Sigmoid colon (tissue), 7 donors: ENCODE results near the gene PRPF38A. TPM values are rescaled to one million over a fixed set of nuclear protein-coding genes. Genes with fewer than 3 reads are reported as not detected.

Experiments used
- DNase-seq: peaks from one replicate; pipeline ENCODE4 v3.0.0-alpha.2; 2019
- H3K27ac ChIP-seq, 4 donors: fragments of 200-600 bp; sonication (generic); one replicate each; pipeline ENCODE4 v1.5.1; 2016 to 2019; ENCODE audit warnings: mild to moderate bottlenecking in 1 of 4
- H3K27me3 ChIP-seq, 3 donors: fragments of 200-600 bp; sonication (generic); one replicate each; pipeline ENCODE4 v1.5.1; 2019; ENCODE audit warnings: mild to moderate bottlenecking in 1 of 3
- H3K36me3 ChIP-seq, 4 donors: fragments of 200-600 bp; sonication (generic); one replicate each; pipeline ENCODE4 v1.5.1; 2016 to 2019
- H3K4me1 ChIP-seq, 4 donors: fragments of 200-600 bp; sonication (generic); one replicate each; pipeline ENCODE4 v1.5.1; 2017 to 2019
- H3K4me3 ChIP-seq, 4 donors: fragments of 200-600 bp; sonication (generic); one replicate each; pipeline ENCODE4 v1.5.1; 2017 to 2019; ENCODE audit warnings: mild to moderate bottlenecking in 2 of 4, moderate library complexity in 1 of 4
- H3K9me3 ChIP-seq, 4 donors: fragments of 200-600 bp in 3 of 4; sonication (generic) in 3 of 4; one replicate each; pipeline versions ENCODE4 v1.5.1 to v1.6.1; 2013 to 2019
- EP300 ChIP-seq, 4 donors: sonication (generic); formaldehyde crosslinking; IDR thresholded peaks; one replicate each; pipeline ENCODE4 v1.6.1; 2017; ENCODE audit warnings: antibody characterized with exemption in 4 of 4
- POLR2A ChIP-seq, 2 donors: fragments of 450-650 bp; IDR thresholded peaks; one replicate each; pipeline ENCODE4 v1.6.1; 2016; ENCODE audit warnings: antibody characterized with exemption in 2 of 2, mild to moderate bottlenecking in 2 of 2, moderate library complexity in 2 of 2
- POLR2AphosphoS5 ChIP-seq, 4 donors: sonication (generic); formaldehyde crosslinking; IDR thresholded peaks; one replicate each; pipeline ENCODE4 v1.6.1; 2017; ENCODE audit warnings: antibody characterized with exemption in 4 of 4
- WGBS, 2 donors: extraction: QIAGEN DNeasy Blood & Tissue Kit; methylation state at CpG; one replicate each; pipeline ENCODE4 v1.1.7; 2013; 5-methylcytosine and 5-hydroxymethylcytosine counted together
- intact Hi-C: fragments of 100-400 bp; cut with DNase I; formaldehyde crosslinking; loops from one replicate; pipeline ENCODE4 v1.15.1; 2023
- polyA plus RNA-seq, 3 donors: library from polyadenylated mRNA; stranded (reverse); fragments of 200-250 nt; gene quantifications; one replicate each; pipeline ENCODE4 v1.2.3, GENCODE V29; 2013
- total RNA-seq, 4 donors: library from RNA; depleted of rRNA; stranded (reverse); fragments of >200 nt; gene quantifications; one replicate each; pipeline ENCODE4 v1.1.0, GENCODE V29; 2016
- TF ChIP-seq, protein P1 (sequence below), 4 experiments: fragments of 450-650 bp in 3 of 4; fragments of 200-600 bp in 1 of 4; IDR thresholded peaks; one replicate each; pipeline ENCODE4 v1.5.1; 2016 to 2019; ENCODE audit warnings: antibody characterized with exemption in 4 of 4, mild to moderate bottlenecking in 3 of 4, moderate library complexity in 2 of 4
- donor health status: healthy with polysubstance abuse.
- donor health status: Bipolar disorder and iron deficiency.
- donor health status: healthy.

Gene PRPF38A
- total and polyA plus RNA-seq, 7 donors = 12.4 to 29.8 (median 18.8) TPM

DNA sequence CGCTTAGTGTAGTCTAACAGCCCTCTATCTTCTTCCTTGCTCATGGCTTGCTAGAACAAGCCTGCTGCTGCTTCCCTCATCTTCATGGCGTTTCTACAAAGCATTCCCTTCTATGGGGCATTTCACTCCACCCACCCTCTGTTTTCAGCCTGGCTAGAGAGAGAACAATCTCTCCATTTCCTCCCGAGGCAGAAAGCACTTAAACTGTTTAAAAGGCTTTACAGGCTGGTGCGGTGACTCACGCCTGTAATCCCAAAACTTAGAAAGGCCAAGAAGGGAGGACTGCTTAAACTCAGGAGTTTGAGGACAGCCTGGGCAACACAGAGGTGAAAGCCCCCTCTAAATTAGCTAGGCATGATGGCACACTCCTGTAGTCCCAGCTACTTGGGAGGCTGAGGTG lies 17.9 kb upstream of the PRPF38A start:
- TF ChIP-seq POLR2AphosphoS5 (IDR thresholded peaks at IDR 0.05) (no peak), POLR2A (IDR thresholded peaks at IDR 0.05) (no peak), EP300 (IDR thresholded peaks at IDR 0.05) (no peak)
- TF ChIP-seq, protein P1, sequence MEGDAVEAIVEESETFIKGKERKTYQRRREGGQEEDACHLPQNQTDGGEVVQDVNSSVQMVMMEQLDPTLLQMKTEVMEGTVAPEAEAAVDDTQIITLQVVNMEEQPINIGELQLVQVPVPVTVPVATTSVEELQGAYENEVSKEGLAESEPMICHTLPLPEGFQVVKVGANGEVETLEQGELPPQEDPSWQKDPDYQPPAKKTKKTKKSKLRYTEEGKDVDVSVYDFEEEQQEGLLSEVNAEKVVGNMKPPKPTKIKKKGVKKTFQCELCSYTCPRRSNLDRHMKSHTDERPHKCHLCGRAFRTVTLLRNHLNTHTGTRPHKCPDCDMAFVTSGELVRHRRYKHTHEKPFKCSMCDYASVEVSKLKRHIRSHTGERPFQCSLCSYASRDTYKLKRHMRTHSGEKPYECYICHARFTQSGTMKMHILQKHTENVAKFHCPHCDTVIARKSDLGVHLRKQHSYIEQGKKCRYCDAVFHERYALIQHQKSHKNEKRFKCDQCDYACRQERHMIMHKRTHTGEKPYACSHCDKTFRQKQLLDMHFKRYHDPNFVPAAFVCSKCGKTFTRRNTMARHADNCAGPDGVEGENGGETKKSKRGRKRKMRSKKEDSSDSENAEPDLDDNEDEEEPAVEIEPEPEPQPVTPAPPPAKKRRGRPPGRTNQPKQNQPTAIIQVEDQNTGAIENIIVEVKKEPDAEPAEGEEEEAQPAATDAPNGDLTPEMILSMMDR (IDR thresholded peaks at IDR 0.05) = no peak
- DNase-seq = no peak
- no peaks in the 10 kb centered on the region for H3K36me3 ChIP-seq
- intact Hi-C loops = no loop called here
- H3K27me3 ChIP-seq = no peaks in the 10 kb centered on the region
- H3K27ac ChIP-seq = no peak overlapping the region
- H3K4me1 ChIP-seq = no peaks in the 10 kb centered on the region
- 88 to 89% methylated on average over 5 of the region's 5 CpGs for WGBS, 2 donors
- H3K4me3 ChIP-seq = no peak overlapping the region
- H3K9me3 ChIP-seq = no peaks in the 10 kb centered on the region

DNA sequence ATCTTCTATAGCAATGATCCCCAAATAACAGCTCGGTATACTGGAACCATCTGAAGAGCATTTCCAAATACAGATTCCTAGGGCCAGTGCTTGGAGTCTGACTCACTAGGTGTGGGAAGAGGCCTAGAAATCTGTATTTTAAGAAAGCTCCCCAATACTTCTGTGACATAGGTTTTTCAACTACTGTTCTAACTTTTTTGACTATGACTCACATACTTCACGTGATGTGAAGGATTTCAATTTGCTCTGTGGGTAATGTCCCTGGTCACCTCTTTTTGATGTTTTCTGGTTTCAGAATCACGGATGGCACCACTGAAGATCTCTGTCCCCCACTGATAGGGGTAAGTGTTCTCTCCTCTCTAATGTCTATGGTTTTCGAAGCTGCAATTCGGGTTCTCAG lies 11.2 kb upstream of the PRPF38A start:
- H3K27me3 ChIP-seq = no peaks in the 10 kb centered on the region
- no peaks in the 10 kb centered on the region for H3K4me1 ChIP-seq
- no peak for DNase-seq
- H3K36me3 ChIP-seq = no peaks in the 10 kb centered on the region
- intact Hi-C loops = no loop called here
- WGBS, 2 donors = 93 to 96% methylated on average over 5 of the region's 5 CpGs
- TF ChIP-seq, protein P1 (IDR thresholded peaks at IDR 0.05) = no peak
- TF ChIP-seq POLR2AphosphoS5 (IDR thresholded peaks at IDR 0.05) (no peak), POLR2A (IDR thresholded peaks at IDR 0.05) (no peak), EP300 (IDR thresholded peaks at IDR 0.05) (no peak)
- no peak overlapping the region for H3K27ac ChIP-seq
- H3K9me3 ChIP-seq = no peaks in the 10 kb centered on the region
- H3K4me3 ChIP-seq = no peak overlapping the region

DNA sequence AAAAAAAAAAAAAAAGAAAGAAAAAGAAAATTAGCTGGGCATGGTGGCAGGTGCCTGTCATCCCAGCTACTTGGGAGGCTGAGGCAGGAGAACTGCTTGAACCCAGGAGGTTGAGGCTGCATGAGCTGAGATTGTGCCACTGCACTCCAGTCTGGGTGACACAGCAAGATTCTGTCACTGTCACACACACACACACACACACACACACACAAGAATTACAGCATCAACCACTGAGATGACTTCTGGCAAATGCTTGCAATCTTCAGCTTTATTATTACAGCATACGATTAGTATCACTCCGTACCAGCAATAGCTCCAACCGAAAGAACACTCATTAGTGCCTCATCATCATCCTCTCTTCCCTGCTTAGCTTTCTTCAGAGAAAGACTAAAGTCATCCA lies 4.8 kb upstream of the PRPF38A start:
- H3K9me3 ChIP-seq = no peaks in the 10 kb centered on the region
- H3K27ac ChIP-seq = no peak overlapping the region
- intact Hi-C loops = loop anchor here (5.0 to 10.0 kb wide), 3 partner anchors 153 to 255 kb away; partner anchors contain the start of genes GPX7, TUT4 and ZFYVE9
- peaks cover 0 to 11% (median 10%) of the 10 kb centered on the region in 4 donors for H3K4me1 ChIP-seq
- 95 to 96% methylated on average over 3 of the region's 3 CpGs for WGBS, 2 donors
- H3K36me3 ChIP-seq = no peaks in the 10 kb centered on the region
- no peaks in the 10 kb centered on the region for H3K27me3 ChIP-seq
- no peak overlapping the region for H3K4me3 ChIP-seq
- TF ChIP-seq EP300 (IDR thresholded peaks at IDR 0.05) (no peak), POLR2AphosphoS5 (IDR thresholded peaks at IDR 0.05) (no peak), POLR2A (IDR thresholded peaks at IDR 0.05) (no peak)
- TF ChIP-seq, protein P1 (IDR thresholded peaks at IDR 0.05) = no peak
- DNase-seq = no peak

DNA sequence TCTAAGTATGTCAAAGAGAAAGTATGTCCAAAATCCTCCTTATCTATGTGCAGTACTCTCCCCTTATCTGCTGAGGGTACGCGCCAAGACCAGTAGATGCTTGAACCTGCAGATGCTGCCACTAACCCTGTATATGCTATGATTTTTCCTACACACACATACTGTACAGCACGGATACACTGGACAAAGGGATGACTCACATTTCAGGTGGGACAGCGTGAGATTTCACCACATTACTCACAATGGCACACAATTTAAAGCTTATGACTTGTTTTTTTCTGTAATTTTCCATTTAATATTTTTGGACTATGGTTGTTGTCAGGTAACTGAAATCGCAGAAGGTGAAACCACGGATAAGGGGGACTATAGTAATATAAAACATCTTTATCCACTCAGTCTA lies 4.3 kb upstream of the PRPF38A start:
- Histone ChIP-seq H3K4me1 (peaks cover 0 to 13% (median 11%) of the 10 kb centered on the region in 4 donors), H3K27me3 (no peaks in the 10 kb centered on the region), H3K9me3 (no peaks in the 10 kb centered on the region), H3K4me3 (no peak overlapping the region), H3K36me3 (no peaks in the 10 kb centered on the region), H3K27ac (no peak overlapping the region)
- DNase-seq = no peak
- WGBS, 2 donors = 86 to 97% methylated on average over 6 of the region's 6 CpGs
- TF ChIP-seq POLR2A (IDR thresholded peaks at IDR 0.05) = no peak
- intact Hi-C loops = loop anchor here (5.0 to 10.0 kb wide), 3 partner anchors 152 to 255 kb away; partner anchors contain the start of genes GPX7, TUT4 and ZFYVE9

DNA sequence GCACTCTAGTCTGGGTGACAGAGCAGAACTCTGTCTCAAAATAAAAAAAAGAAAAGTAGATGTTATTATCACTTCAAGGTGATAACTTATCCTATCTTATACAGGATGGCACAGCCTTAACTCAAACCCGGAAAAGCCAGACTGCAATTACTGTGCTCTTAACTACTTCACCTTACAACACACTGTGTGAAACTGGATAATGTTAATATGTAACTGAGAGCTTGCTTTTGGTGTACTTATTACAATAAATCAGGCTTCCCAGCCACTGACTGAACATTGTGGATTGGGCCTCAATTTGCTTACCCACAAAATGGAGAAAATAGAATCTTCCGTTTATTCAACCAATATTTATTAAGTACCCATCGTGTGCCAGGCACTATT lies 1.6 kb upstream of the PRPF38A start:
- no peaks in the 10 kb centered on the region for H3K9me3 ChIP-seq
- 13 to 56% methylated on average over 3 of the region's 3 CpGs for WGBS, 2 donors
- intact Hi-C loops = loop anchor here (5.0 to 10.0 kb wide), 3 partner anchors 149 to 258 kb away; partner anchors contain the start of genes GPX7, TUT4 and ZFYVE9
- H3K27ac ChIP-seq = no peak overlapping the region
- no peak for DNase-seq
- no peak overlapping the region for H3K4me3 ChIP-seq
- peaks cover 0 to 19% (median 4%) of the 10 kb centered on the region in 4 donors for H3K36me3 ChIP-seq
- TF ChIP-seq POLR2AphosphoS5 (IDR thresholded peaks at IDR 0.05) = no peak
- TF ChIP-seq, protein P1 (IDR thresholded peaks at IDR 0.05) = no peak
- no peak for TF ChIP-seq EP300 (IDR thresholded peaks at IDR 0.05)
- no peak for TF ChIP-seq POLR2A (IDR thresholded peaks at IDR 0.05)
- no peaks in the 10 kb centered on the region for H3K27me3 ChIP-seq
- H3K4me1 ChIP-seq = peaks cover 0 to 26% (median 23%) of the 10 kb centered on the region in 4 donors
